HepG2 (cell line): ENCODE data around the gene PTGR1. TPM values are rescaled to one million over a fixed set of nuclear protein-coding genes. Genes with fewer than 3 reads are reported as not detected.

Experiments used
- EZH2 ChIP-seq: conservative IDR thresholded peaks from 2 replicates; pipeline ENCODE4 v1.6.1; 2012; ENCODE audit warnings: mild to moderate bottlenecking, low read depth, low read length, moderate library complexity
- FIP1L1 ChIP-seq: fragments of 200-400 bp; formaldehyde crosslinking; IDR thresholded peaks from 2 replicates; pipeline ENCODE4 v1.6.1; 2018; ENCODE audit warnings: low read depth, mild to moderate bottlenecking, low read length, moderate library complexity, borderline replicate concordance; ENCODE audit not compliant: insufficient read depth
- GATAD2A ChIP-seq: IDR thresholded peaks from 2 replicates; pipeline ENCODE4 v1.6.1; 2016
- MBNL3 ChIP-seq: fragments of 250-450 bp; sonication (Bioruptor Pico); conservative IDR thresholded peaks from 2 replicates; pipeline ENCODE4 v1.8.0; 2022; ENCODE audit warnings: mild to moderate bottlenecking, inconsistent platforms
- MEF2D ChIP-seq: sonication (generic); formaldehyde crosslinking; IDR thresholded peaks from 2 replicates; pipeline ENCODE4 v1.5.1; 2020; ENCODE audit warnings: mild to moderate bottlenecking, missing genetic modification reagents
- SAP130 ChIP-seq: IDR thresholded peaks from 2 replicates; pipeline ENCODE4 v1.6.1; 2016; ENCODE audit warnings: low read depth
- YEATS2 ChIP-seq: sonication (generic); formaldehyde crosslinking; IDR thresholded peaks from 2 replicates; pipeline ENCODE4 v1.4.0; 2020; ENCODE audit warnings: missing genetic modification reagents, borderline replicate concordance
- ZBTB21 ChIP-seq: sonication (generic); formaldehyde crosslinking; IDR thresholded peaks from 2 replicates; pipeline ENCODE4 v1.4.0; 2020; ENCODE audit warnings: missing genetic modification reagents
- ZFP62 ChIP-seq: sonication (generic); formaldehyde crosslinking; IDR thresholded peaks from 2 replicates; pipeline ENCODE4 v1.4.0; 2020; ENCODE audit warnings: missing genetic modification reagents
- ZKSCAN5 ChIP-seq: sonication (generic); formaldehyde crosslinking; IDR thresholded peaks from 2 replicates; pipeline ENCODE4 v1.5.1; 2020; ENCODE audit warnings: mild to moderate bottlenecking, missing genetic modification reagents
- ZNF180 ChIP-seq: sonication (generic); formaldehyde crosslinking; IDR thresholded peaks from 2 replicates; pipeline ENCODE4 v1.4.0; 2020; ENCODE audit warnings: low read depth, missing genetic modification reagents, borderline replicate concordance
- ZNF263 ChIP-seq: sonication (generic); formaldehyde crosslinking; IDR thresholded peaks from 2 replicates; pipeline ENCODE4 v1.4.0; 2020; ENCODE audit warnings: missing genetic modification reagents
- ZNF614 ChIP-seq: IDR thresholded peaks from 2 replicates; pipeline ENCODE4 v1.6.1; 2018; ENCODE audit warnings: missing biosample characterization, missing genetic modification reagents, inconsistent platforms, borderline replicate concordance
- polyA plus RNA-seq, 8 experiments: library from polyadenylated mRNA; depleted of rRNA in 3 of 8; stranded (reverse) in 7 of 8; unstranded in 1 of 8; fragments of >200 nt; fragmentation: Illumina TruSeq in 4 of 8; extraction: Trizol in 4 of 8; gene quantifications; 2 replicates each; pipeline versions ENCODE4 v1.2.1 to v1.2.3, GENCODE V29; 2011 to 2016; ENCODE audit warnings: low read depth in 4 of 8, missing spikeins in 1 of 8, mixed read lengths in 1 of 8; ENCODE audit not compliant: insufficient read depth in 1 of 8
- total RNA-seq, 5 experiments: library from RNA; depleted of rRNA; stranded (reverse); fragments of >200 nt; fragmentation: Illumina TruSeq; extraction: Trizol; gene quantifications; 2 replicates each; pipeline ENCODE4 v1.2.3, GENCODE V29; 2016; ENCODE audit warnings: low read depth in 1 of 5
- TF ChIP-seq, protein P1 (sequence below): sonication (generic); formaldehyde crosslinking; IDR thresholded peaks from one replicate; pipeline ENCODE4 v1.5.1; 2020; ENCODE audit warnings: mild to moderate bottlenecking, missing genetic modification reagents; ENCODE audit errors: not compliant biosample characterization
- TF ChIP-seq, protein P2 (sequence below): sonication (generic); formaldehyde crosslinking; IDR thresholded peaks from 2 replicates; pipeline ENCODE4 v1.4.0; 2020; ENCODE audit warnings: mild to moderate bottlenecking, missing genetic modification reagents

The PTGR1 gene
- total and polyA plus RNA-seq, 2 of the 13 experiments (the other 11 are each of a cell fraction or from before 2014, with no cell fraction given), result 6.0 to 15.8 TPM

GRCh38 chr9:111631214-111631971 is 31.9 kb upstream of the PTGR1 start, which contains the start of gene DNAJC25 (continued):
- TF ChIP-seq ZNF614 (0 out of 2 replicates have a peak, but pooled peaks have one; percentile 6), ZFP62 (CRISPR knock-in tag) (no peak), EZH2 (no peak), MEF2D (CRISPR knock-in tag) (no peak; the same call in 1 of the 2 replicates), FIP1L1 (no peak), ZNF263 (CRISPR knock-in tag) (no peak), ZBTB21 (no peak; the same call in 1 of the 2 replicates), MBNL3 (no peak), ZKSCAN5 (CRISPR knock-in tag) (no peak), YEATS2 (CRISPR knock-in tag) (0 out of 2 replicates have a peak, but pooled peaks have one; percentile 14), SAP130 (CRISPR knock-in tag) (peak; percentile 76), GATAD2A (CRISPR knock-in tag) (no peak), ZNF180 (CRISPR knock-in tag) (no peak)
- TF ChIP-seq, protein P1, sequence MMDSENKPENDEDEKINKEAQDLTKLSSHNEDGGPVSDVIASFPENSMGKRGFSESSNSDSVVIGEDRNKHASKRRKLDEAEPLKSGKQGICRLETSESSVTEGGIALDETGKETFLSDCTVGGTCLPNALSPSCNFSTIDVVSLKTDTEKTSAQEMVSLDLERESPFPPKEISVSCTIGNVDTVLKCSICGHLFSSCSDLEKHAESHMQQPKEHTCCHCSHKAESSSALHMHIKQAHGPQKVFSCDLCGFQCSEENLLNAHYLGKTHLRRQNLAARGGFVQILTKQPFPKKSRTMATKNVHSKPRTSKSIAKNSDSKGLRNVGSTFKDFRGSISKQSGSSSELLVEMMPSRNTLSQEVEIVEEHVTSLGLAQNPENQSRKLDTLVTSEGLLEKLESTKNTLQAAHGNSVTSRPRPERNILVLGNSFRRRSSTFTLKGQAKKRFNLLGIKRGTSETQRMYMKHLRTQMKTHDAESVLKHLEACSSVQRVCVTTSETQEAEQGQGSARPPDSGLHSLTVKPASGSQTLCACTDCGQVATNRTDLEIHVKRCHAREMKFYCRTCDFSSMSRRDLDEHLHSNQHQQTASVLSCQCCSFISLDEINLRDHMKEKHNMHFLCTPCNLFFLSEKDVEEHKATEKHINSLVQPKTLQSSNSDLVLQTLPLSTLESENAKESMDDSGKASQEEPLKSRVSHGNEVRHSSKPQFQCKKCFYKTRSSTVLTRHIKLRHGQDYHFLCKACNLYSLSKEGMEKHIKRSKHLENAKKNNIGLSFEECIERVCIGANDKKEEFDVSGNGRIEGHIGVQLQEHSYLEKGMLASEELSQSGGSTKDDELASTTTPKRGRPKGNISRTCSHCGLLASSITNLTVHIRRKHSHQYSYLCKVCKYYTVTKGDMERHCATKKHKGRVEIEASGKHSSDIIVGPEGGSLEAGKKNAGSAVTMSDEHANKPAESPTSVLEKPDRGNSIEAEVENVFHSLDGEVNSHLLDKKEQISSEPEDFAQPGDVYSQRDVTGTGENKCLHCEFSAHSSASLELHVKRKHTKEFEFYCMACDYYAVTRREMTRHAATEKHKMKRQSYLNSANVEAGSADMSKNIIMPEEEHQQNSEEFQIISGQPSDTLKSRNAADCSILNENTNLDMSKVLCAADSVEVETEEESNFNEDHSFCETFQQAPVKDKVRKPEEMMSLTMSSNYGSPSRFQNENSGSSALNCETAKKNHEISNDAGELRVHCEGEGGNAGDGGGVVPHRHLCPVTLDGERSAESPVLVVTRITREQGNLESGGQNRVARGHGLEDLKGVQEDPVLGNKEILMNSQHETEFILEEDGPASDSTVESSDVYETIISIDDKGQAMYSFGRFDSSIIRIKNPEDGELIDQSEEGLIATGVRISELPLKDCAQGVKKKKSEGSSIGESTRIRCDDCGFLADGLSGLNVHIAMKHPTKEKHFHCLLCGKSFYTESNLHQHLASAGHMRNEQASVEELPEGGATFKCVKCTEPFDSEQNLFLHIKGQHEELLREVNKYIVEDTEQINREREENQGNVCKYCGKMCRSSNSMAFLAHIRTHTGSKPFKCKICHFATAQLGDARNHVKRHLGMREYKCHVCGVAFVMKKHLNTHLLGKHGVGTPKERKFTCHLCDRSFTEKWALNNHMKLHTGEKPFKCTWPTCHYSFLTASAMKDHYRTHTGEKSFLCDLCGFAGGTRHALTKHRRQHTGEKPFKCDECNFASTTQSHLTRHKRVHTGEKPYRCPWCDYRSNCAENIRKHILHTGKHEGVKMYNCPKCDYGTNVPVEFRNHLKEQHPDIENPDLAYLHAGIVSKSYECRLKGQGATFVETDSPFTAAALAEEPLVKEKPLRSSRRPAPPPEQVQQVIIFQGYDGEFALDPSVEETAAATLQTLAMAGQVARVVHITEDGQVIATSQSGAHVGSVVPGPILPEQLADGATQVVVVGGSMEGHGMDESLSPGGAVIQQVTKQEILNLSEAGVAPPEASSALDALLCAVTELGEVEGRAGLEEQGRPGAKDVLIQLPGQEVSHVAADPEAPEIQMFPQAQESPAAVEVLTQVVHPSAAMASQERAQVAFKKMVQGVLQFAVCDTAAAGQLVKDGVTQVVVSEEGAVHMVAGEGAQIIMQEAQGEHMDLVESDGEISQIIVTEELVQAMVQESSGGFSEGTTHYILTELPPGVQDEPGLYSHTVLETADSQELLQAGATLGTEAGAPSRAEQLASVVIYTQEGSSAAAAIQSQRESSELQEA (CRISPR knock-in tag), result peak; percentile 76
- TF ChIP-seq, protein P2, sequence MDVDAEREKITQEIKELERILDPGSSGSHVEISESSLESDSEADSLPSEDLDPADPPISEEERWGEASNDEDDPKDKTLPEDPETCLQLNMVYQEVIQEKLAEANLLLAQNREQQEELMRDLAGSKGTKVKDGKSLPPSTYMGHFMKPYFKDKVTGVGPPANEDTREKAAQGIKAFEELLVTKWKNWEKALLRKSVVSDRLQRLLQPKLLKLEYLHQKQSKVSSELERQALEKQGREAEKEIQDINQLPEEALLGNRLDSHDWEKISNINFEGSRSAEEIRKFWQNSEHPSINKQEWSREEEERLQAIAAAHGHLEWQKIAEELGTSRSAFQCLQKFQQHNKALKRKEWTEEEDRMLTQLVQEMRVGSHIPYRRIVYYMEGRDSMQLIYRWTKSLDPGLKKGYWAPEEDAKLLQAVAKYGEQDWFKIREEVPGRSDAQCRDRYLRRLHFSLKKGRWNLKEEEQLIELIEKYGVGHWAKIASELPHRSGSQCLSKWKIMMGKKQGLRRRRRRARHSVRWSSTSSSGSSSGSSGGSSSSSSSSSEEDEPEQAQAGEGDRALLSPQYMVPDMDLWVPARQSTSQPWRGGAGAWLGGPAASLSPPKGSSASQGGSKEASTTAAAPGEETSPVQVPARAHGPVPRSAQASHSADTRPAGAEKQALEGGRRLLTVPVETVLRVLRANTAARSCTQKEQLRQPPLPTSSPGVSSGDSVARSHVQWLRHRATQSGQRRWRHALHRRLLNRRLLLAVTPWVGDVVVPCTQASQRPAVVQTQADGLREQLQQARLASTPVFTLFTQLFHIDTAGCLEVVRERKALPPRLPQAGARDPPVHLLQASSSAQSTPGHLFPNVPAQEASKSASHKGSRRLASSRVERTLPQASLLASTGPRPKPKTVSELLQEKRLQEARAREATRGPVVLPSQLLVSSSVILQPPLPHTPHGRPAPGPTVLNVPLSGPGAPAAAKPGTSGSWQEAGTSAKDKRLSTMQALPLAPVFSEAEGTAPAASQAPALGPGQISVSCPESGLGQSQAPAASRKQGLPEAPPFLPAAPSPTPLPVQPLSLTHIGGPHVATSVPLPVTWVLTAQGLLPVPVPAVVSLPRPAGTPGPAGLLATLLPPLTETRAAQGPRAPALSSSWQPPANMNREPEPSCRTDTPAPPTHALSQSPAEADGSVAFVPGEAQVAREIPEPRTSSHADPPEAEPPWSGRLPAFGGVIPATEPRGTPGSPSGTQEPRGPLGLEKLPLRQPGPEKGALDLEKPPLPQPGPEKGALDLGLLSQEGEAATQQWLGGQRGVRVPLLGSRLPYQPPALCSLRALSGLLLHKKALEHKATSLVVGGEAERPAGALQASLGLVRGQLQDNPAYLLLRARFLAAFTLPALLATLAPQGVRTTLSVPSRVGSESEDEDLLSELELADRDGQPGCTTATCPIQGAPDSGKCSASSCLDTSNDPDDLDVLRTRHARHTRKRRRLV (CRISPR knock-in tag), result no peak
